ENCODE measurements around the gene COG3.
"Not testable (repeated sequence)": the region's sequence is repeated elsewhere in the genome, so short reads cannot be mapped to it uniquely, and the experiment has no call there.

Gene COG3, protein sequence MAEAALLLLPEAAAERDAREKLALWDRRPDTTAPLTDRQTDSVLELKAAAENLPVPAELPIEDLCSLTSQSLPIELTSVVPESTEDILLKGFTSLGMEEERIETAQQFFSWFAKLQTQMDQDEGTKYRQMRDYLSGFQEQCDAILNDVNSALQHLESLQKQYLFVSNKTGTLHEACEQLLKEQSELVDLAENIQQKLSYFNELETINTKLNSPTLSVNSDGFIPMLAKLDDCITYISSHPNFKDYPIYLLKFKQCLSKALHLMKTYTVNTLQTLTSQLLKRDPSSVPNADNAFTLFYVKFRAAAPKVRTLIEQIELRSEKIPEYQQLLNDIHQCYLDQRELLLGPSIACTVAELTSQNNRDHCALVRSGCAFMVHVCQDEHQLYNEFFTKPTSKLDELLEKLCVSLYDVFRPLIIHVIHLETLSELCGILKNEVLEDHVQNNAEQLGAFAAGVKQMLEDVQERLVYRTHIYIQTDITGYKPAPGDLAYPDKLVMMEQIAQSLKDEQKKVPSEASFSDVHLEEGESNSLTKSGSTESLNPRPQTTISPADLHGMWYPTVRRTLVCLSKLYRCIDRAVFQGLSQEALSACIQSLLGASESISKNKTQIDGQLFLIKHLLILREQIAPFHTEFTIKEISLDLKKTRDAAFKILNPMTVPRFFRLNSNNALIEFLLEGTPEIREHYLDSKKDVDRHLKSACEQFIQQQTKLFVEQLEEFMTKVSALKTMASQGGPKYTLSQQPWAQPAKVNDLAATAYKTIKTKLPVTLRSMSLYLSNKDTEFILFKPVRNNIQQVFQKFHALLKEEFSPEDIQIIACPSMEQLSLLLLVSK

DNA sequence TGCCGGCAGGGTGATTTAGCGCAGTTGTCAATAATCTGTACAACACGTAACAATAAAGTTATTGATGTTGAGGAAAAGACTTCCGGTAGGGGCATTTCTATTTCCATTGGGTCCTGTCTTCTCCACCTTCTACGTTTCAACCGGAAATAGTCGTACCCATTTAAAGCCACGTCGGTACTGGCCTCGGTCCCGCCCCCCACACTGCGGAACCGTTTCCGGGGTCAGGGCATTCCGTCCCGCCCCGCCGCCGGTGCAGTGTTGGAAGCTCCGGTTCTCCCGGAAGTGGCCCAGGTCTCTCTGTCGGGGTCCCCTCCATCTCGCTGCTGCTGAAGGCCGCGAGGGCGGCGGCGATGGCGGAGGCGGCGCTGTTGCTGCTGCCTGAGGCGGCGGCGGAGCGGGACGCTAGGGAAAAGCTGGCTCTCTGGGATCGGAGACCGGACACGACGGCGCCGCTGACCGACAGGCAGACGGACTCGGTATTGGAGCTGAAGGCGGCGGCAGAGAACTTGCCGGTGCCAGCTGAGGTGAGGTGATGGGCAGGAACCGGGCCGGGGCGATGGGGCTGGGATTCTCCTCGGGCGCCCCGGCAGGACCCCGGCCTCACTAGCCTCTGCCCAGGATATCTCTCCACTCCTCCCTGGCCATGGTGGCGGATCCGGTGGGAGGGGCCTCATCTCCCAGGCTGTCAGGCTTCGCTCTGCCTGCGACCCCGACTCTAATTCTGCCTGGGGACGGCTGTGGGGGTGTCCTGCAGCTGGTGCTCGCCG, at the start of gene COG3:
Gene COG3, plus strand, starts transcription at position 253 of the 767 bp plus-strand sequence. Its CDS starts 98 bp downstream, at position 351.
- peak; percentile 93 for DNase-seq

DNA sequence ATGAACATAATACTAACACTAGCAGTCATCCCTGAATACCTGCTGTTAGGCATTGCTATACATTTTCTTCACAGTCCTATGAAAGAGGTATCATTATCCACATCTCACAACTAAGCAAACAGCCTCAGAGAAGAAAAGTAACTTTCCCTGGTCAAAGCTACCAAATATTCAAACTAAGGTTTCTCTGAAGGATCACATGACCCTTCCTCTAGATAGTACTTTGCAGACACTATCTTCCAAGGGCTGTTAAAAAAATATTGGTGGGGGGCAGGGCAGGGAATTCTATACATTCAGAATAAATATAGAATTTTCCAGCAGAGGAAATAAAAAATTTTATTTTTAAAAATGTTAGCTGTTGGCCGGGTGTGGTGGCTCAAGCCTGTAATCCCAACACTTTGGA, 49.6 kb upstream of the COG3 start:
- no peak for DNase-seq

DNA sequence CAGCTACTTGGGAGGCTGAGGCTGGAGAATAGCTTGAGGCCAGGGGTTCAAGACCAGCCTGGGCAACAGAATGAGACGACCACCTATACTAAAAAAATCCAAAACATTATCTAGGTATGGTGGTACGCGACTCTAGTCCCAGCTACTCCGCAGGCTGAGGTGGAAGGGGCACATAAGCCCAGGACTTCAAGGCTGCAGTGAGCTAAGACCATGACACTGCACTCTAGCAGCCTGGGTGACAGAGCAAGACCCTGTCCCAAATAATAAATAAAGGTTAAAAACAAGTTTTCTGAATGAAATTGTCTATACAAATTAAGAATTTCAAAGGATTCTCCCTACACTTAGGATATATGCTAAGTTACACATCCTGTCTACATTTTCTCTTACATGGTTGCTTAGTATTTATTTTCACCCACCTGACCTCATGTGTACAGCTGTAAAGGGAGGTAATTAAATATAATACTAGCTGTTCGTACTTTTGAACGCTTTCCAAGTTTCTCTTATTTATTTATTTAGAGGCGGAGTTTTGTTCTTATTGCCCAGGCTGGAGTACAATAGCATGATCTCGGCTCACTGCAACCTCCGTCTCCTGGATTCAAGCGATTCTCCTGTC, 48.1 kb upstream of the COG3 start:
- no peak for DNase-seq

DNA sequence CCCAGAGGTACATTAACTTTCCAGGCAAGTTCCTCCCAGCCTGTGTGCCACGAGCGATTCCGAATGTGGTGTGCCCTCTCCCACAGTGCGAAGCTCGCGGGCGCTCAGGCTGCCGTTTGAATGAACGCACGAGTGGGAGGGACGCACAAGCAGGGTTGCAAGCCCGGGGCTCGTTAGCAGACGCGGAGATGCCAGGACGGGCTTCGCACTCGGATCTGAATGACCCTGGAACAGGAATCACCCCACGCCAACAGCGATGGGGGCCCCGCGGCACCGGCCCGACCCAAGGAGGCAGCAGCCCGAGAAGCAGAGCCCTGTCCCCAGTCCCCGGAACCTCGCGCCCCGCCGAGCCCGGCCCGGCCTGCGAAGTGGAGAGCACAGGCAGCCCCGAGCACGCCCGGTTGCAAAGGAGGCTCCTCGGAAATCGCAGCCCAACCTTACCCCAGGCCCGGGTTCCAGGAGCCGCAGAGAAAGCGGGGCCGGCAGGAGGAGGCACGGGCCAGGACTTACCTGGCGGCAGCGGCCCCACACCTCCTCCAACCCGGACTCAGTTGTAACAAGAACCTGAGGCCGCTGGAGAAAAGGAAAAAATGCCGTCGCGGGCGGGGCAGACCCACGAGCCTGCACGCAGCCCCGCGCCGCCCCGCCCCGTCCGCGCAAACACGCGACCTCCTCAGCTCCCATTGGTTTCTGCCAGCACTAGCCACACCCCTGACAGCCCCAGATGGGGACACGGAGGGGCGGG, 46.8 kb upstream of the COG3 start, which contains the start of gene SLC25A30:
Gene SLC25A30, minus strand, starts transcription at position 584 of the 745 bp plus-strand sequence. CDS start 6,948 bp downstream, outside the sequence.
- DNase-seq = peak; percentile 90

DNA sequence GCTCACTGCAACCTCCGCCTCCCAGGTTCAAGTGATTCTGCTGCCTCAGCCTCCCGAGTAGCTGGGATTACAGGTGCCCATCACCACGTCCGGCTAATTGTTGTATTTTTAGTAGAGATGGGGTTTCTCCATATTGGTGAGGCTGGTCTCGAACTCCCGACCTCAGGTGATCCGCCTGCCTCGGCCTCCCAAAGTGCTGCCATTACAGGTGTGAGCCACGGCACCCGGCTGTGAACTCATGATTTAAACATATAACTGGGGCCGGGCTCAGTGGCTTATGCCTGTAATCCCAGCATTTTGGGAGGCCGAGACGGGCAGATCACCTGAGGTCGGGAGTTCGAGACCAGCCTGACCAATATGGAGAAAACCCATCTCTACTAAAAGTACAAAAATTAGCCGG, 45.4 kb upstream of the COG3 start:
- not testable (repeated sequence) for DNase-seq

DNA sequence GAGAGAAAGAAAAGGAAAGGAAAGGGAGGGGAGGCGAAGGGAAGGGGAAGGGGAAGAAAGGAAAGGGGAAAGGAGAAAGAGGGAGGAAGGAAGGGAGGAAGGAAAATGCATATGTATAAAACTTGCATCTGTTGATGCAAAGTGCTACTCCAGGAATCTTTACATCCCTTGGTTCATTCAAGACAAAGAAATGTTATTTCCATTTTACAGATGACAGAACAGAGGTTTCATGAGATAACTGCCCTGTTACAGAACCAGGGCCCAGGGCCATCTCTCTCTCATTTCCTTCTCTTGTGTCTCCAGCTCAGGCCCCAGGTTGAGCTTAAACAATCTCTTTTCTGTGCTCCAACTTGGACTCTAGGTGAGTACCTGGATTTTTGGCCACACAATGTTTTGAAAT, 44.8 kb upstream of the COG3 start:
- no peak for DNase-seq

DNA sequence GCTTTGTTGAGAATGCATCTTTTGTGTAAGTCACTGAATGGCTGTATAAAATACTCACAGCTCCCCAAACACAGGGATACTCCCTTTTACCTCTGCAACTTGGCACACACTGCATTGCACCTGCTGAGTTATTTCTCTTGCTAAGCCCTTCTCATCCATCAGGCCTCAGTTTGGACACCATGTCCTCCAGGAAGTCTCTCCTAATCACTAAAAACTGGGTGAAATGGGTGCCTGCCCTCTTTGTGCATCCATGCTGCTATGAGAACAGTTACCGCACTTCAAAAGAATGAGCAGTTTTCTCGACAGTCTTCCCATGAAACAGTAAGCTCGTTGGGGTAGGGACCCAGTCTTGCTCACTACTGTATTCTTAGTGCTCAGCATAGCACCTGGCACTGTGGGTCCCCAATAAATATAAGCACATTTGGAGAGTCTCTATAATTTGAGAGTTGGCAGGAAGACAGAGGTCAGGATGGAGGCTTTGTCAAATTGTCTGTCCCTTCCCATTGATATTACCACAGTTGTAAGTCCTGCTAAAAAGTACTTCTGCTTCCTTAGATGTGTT, 41.9 kb upstream of the COG3 start:
- no peak for DNase-seq

DNA sequence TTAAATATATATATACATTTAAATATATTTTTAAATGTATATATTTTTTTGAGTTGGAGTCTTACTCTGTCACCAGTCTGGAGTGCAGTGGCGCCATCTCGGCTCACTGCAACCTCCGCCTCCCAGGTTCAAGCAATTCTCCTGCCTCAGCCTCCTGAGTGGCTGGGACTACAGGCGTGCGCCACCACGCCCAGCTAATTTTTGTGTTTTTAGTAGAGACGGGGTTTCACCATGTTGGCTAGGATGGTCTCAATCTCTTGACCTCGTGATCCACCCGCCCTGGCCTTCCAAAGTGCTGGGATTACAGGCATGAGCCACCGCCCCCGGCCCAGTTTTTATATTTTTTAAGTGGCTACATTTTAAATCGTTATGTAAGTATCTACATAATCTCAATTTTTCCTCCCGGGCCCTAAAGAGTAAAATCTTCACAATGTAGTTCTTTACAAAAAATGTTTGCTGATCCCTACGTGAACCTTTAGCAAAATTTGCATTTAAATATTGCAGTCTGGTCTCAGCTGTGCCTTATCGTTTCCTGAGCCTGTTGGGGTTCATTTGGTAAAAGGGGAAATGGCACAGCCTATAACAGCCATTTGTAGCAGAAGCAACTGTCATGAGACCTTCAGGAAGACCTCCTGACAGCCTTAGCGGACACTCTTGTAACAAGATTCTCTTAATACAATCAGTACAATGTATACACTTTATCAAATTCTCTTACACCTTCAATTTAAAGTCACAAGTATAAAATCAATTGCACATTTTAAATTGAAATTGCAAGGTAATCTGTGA, 38.5 kb upstream of the COG3 start:
- DNase-seq = not testable (repeated sequence)

DNA sequence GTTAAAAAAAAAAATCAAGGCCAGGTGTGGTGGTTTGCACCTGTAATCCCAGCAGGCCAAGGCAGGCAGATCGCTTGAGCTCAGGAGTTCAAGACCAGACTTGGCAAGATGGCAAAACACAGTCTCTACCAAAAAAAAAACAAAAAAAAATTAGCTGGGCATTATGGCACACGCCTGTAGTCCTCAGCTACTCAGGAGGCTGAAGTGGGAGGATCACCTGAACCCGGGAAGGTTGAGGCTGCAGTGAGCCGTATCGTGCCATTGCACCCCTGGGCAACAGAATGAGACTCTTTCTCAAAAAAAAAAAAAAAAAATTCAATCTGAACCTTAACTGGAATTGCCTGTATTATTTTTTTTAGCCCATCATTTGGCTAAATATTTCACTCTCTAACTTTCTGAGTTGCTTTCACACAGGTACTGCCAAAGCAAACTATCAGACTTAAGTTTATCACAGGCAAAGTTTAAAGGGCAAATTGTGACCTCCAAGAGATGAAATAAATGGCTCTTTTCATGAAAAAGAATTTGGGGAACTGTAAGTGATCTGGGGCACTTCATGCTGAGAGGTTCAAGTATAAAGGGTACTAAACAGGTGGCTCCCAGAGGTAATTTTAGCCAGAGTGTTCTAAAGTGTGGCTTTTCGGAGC, 31.9 kb upstream of the COG3 start:
- DNase-seq = no peak

DNA sequence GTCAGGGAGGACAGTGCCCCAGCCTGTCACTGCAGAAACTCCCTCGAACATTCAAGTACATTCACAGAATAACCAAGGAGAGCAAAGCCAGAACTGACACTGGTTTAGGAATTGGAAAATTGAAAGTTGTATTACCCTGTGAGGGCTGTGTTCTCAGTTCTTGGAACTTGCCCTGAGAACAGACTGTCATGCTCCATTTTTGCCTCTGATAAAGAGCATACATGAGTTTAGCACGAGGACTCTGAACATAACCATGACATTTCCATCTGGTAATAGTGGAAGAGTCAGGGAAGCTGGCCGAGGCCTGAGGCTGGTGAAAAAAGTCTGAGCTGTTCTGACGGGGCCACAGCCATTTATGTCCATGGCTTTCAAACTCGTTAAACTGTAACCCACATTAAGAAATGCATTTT, 31.4 kb upstream of the COG3 start:
- no peak for DNase-seq

DNA sequence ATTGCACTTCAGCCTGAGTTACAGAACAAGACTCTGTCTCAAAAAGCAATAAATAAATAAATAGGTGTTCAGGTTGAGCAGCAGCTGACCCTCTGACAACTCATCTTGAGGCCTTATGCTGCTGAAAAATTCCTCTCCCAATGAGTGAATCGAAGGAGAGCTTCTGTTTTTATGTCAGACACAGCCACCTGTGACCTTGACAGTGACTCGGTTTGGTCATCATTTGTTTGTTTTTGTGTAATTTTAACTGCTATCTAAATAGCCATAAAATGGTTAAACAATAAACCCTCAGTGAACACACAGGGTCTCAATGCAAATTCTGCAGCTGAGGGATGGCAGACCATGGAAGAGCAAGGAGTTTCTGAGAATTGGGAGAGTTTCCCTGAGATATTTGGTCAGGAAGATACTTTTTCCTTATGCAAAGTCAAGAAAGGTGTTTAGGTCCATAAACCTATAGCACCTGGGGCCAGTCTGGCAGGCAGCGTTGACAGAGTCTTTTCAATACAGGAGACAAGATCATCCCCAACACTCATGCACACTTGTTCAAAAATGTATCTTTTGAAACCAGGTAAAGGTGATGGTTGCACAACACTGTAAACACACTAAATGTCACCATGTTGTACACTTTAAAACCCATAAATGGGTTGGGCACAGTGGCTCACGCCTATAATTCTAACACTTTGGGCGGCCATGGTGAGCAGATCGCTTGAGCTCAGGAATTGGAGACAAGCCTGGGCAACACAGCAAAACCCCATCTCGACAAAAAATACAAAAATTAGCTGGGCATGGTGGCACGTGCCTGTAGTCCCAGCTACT, 30.0 kb upstream of the COG3 start:
- no peak for DNase-seq

DNA sequence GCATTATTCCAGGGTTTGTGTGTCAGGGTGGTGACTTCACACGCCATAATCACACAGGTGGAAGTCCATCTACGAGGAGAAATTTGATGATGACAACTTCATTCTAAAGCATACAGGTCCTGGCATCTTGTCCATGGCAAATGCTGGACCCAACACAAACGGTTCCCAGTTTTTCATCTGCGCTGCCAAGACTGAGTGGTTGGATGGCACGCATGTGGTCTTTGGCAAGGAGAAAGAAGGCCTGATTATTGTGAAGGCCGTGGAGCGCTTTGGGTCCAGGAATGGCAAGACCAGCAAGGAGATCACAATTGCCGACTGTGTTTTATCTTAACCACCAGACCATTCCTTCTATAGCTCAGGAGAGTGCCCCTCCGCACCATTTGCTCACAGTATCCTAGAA, 28.4 kb upstream of the COG3 start:
- no peak for DNase-seq

DNA sequence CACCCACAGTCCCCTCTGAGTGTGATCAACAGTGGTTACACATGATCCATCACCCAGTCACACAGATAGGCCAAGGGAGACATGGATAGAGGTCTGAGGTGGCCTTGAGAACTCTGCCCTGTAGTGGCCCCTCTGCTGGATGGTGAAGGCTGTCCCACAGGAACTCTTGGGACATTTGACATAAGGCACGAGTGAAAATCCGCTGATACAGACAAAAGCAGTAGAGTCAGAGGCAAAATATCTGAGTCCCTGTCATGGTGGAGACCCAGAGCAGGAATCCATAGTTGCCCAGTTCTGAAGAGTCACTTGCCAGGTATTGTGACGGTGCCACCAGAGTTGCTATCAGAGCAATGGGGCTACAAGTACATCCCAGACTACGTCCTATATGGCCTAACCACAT, 27.8 kb upstream of the COG3 start:
- no peak for DNase-seq

DNA sequence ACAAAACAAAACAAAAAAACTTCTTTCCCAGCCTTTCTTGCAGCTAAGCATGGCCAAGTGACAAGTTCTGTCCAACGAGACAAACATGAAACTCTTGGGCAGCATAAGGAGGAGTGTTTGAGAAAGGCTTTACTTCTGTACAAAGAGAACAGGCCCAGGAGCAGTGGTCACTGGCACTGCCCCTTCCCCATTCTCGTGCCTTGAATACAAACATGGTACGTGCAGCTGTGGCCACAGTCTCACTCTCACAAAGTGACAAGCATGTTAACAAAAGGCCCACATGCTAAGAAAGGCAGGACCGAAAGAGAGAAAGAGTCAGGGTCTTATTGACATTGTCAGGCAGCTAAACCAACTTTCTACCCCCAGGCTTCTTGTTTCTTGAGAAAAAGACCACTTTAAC, 26.8 kb upstream of the COG3 start:
- DNase-seq = no peak

DNA sequence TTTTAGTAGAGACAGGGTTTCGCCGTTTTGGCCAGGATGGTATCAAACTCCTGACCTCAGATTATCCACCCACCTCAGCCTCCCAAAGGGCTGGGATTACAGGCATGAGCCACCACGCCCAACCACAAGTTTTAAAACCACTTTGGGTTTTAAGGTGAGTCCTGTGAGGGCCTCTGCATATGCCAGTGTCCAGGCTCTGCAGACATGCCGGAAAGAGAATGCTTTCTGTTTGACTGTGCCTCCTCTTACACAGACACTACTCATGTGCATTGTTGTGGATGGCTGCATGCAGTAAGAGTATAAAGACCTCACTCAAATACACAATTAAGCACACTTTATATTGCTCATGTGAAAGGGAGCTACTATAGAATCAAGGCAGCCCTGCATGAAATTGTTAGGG, 25.7 kb upstream of the COG3 start:
- no peak for DNase-seq

DNA sequence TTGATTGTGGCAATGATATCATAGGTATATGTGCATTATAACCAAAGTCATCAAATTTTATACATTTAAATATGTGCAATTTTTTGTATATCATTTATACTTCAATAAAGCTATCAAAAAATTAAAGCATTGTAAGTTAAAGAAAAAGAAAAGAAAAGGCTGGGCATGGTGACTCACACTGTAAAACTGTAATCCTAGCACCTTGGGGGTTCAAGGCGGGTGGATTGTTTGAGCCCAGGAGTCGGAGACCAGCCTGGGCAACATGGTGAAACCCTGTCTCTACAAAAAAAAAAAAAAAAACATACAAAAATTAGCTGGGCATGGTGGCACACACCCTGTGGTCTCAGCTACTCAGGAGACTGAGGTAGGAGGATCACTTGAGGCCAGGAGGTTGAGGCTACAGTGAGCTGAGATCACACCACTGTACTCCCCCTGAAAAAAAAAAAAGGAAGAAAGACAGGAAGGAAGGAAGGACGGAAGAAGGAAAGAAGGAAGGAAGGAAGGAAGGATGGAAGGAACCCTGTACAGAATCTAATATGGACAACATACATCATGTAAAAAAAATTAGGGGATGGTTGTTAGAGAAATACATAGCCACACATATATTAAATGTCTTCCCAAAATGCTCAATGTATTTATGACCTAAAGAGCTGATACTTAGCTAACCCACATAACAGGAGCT, 24.8 kb upstream of the COG3 start:
- DNase-seq = no peak

DNA sequence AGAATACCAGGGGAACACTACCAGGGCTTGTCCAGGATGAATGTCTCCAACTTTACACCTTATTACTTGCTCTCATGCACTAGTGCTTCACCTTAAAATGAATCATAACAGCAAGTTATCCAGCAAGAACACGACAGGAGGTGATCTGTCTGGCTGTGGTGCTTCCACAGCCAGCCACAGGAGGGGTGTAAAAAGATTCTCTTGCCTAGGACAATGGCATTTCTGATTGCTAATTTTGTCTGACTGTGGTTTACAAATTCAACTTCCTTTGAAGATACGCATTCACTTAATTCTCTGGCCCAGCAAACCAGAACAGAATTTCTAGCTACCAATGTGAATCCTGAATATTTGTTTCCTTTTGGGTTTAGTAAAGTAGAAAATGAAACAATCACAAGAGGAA, 23.1 kb upstream of the COG3 start:
- no peak for DNase-seq

DNA sequence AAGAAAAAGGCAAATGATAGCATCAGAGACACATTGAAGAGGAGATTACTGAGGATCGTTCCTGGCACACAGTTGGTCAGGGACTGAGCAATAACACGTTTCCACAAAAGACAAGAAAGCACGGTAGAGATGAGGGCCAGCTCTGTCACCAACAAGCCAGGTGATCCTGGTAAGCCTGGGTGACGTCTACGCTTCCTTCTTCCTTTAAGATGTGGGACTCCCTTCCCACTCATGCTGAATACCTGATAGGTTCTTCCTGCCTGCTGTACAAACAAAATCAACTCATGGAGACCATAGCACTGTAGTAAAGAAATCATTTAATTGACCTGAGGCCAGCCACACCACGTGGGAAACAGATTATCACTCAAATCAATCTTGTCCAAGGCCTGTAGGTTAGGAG, 19.7 kb upstream of the COG3 start:
- DNase-seq = no peak

DNA sequence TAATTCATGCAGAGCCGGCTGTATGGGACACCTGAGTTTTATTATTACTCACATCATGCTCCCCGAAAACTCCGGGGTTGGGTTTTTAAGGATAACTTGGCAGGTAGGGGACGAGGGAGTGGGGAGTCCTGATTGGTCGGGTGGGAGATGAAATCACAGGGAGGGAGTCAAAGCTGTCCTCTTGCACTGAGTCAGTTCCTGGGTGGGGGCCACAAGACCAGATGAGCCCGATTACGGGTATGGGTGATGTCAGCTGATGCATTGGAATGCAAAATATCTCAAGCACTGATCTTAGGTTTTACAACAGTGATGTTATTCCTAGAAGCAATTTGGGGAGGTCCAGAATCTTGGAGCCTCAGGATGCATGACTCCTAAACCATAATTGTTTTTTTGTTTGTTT, 18.6 kb upstream of the COG3 start:
- DNase-seq = no peak

Data from activated CD4-positive, alpha-beta T cell treated with anti-CD3 and anti-CD28 coated beads, Interleukin-2, amount 50 U/mL, for 1 hour (primary cell).